CD4-positive, alpha-beta T cell treated with Interleukin-4 for 4 hours (primary cell): ENCODE measurements around the gene MTCL1.

ENCODE experiments used
- DNase-seq: peaks from one replicate; pipeline ENCODE4 v3.0.0-alpha.2; 2020

The MTCL1 gene

DNA sequence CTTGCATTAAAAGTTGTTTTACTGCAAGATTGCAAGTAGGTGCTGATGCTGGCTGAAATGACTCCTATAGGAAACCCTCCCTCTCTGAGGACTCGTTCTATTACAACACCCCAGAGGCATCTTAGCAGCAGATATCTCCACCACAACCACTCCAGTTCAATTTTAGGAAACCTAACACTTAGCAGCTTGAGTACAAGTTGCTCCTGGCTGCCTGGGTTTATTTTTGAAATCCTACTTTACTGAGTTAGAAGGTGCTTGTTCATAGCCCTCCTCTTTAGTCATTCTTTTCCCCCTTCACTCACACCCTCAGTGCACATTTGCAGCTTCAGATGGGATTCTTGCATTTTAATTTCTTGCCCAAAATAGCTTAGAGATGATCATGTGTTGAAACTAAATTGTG, 111.5 kb downstream of the MTCL1 start:
- no peak for DNase-seq

DNA sequence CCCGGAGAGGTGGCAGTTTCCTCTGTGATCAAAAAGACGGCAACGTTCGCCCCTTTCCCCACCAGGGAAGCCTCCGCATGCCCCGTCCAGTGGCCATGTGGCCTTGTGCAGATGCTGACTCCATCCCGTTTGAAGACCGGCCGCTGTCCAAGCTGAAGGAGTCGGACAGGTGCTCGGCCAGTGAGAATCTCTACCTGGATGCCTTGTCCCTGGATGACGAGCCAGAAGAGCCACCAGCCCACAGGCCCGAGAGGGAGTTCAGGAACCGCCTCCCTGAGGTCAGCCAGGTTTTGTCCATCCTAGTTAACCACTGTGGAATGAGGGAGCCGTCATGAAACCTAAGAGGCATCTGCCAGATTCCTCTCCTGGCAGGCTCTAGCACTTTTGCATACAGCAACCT, 113.6 kb downstream of the MTCL1 start:
- no peak for DNase-seq

DNA sequence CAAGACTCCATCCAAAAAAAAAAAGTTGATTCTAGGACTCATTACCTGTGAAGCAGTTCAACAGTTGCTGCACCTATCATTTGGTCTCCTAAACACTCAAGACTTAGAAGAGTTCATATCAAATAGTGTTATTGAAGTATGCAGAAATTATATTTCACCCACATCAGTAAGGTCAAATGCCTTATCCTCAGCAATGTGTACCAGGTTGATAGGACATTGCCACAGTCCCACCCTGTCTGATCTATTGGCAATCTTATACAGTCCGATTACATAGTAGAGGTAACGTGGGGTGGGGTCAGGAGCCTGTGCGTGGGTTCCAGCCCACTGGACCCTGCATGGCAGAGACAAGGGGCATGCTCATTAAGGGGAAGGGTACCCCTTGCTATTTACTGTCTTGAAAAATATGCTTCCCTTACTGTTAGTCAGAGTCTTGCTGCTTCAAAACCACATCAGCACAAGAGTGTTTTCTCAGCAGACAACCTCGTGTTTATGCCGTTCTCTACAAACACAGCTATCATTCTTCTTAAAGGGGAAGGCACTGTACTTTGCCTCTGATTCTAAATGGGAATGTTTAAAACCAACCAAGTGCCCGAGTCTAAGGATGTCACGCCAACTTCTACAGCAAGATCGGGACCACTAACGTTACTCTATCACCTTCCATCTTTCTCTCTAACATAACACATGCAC, 115.2 kb downstream of the MTCL1 start:
- DNase-seq, result no peak

DNA sequence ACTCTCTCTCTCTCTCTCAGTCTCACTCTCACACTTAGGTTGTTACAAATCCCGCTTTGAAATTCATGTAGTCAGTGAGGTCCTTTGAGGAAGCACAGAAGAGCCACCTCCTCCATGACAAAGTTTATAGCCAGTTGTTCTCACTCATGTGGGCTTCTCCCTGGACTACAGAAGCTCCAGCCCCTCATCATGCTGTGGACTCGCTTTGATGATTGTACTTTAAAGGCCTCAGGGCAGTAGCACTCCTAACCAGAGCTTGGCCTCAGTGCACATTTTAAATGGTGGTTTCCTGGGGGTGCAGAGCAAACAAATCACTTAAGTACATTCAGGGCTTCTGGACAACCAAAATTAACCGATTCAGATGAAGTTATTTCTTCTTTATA, 115.7 kb downstream of the MTCL1 start:
- DNase-seq, result no peak

DNA sequence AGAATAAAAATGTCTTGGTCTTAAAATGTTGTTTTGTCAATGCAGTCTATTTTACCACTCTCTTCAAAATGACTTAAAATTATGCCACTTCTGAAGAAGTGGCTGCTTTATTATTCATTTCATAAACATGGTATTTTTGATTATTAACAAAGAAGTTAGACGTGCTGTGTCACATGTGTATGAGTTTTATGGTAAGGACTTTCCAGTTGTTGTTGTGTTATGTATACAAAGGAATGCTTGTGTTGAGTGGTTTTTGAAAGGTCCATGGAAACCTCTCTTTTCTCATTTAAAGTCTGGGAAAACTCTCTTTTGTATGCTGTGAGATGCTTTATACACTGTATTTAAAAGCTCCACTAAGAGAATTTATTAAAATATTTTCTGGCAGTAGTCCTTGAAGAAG, 116.2 kb downstream of the MTCL1 start:
- DNase-seq, result no peak

DNA sequence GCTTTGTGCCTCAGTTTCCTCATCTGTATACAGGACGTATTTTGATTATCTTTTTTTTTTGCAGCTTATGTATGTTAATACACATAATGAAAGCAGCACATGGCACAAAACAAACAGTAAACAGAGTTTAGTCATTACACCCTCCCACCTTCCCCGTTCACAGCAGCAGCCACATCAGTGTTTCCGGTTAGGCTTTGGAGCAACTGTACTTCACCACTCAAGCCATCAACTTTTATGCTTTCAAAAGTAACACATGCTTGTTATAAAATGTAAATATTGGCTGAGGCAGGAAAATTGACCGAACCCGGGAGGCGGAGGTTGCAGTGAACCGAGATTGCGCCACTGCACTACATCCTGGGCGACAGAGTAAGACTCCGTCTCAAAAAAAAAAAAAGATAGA, 117.3 kb downstream of the MTCL1 start:
- no peak for DNase-seq

DNA sequence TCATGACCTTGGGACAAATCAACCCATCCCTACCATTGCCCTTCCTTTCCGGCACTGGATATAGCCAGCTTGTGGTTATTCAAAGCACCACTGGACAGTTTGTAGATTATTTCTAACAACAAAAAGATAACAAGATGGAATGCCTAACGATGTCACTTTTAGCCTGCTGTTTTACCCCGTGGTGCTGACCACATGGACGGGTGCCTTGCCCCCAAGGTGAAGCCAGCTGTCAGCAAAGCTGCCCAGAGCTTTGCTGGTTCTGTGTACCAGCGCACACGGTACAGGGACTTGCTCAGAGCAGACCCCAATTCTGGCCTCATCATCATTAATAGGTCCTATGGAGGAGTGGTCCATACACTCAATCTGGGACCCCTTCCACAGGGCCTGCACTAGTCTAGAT, 118.2 kb downstream of the MTCL1 start:
- no peak for DNase-seq

DNA sequence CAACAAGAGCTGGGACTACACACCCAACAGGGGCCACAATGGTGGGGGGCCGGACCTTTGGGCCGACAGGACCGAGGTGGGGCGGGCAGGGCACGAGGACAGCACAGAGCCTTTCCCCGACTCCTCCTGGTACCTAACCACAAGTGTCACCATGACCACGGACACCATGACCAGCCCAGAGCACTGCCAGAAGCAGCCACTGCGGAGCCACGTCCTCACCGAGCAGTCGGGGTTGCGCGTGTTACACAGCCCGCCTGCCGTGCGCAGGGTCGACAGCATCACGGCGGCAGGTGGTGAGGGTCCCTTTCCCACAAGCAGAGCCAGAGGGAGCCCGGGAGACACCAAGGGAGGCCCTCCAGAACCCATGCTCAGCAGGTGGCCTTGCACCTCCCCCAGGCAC, 119.5 kb downstream of the MTCL1 start:
- no peak for DNase-seq

DNA sequence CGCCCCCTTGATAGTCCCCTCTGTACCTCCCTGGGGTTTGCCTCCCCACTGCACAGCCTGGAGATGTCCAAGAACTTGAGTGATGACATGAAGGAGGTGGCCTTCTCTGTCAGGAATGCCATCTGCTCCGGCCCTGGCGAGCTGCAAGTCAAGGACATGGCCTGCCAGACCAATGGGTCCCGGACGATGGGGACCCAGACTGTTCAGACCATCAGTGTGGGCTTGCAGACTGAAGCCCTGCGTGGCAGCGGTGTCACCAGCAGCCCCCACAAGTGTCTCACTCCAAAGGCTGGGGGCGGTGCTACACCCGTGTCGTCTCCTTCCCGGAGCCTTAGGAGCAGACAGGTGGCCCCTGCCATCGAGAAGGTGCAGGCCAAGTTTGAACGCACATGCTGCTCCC, 119.9 kb downstream of the MTCL1 start:
- no peak for DNase-seq

DNA sequence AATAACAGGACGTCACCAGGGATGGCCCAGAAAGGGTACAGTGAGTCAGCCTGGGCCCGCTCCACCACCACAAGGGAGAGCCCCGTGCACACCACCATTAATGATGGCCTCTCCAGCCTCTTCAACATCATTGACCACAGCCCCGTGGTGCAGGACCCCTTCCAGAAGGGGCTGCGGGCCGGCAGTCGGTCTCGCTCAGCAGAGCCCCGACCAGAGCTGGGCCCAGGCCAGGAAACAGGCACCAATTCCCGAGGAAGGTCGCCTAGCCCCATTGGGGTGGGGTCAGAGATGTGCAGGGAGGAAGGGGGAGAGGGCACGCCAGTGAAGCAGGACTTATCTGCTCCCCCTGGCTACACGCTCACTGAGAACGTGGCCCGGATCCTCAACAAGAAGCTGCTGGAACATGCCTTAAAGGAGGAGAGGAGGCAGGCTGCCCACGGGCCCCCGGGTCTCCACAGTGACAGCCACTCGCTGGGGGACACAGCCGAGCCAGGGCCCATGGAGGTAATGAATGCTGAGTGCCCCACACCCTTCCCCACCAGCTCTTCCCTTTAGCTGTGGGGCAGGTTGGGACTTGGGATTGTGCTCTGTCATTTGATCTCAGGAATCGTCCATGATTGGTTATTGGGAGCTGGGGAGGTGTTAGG, 120.5 kb downstream of the MTCL1 start:
- no peak for DNase-seq

DNA sequence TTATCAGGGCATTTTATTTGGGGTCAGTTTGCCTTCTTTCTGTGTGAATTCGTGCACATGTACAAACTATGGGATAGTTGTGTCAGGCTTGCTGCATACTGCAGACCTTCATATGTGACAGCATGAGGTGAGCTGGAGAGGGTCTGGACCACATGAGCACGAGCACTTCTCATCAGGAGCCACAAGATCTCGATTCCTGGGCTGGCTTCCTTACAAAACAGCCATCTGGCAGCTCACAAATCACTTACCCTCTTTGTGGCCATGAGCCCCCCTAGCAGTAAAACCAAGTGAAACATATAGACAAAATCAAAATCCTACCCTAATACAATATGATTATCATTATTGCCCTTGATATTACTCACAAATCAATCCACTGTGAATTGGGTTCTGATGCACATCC, 121.2 kb downstream of the MTCL1 start:
- DNase-seq, result no peak

DNA sequence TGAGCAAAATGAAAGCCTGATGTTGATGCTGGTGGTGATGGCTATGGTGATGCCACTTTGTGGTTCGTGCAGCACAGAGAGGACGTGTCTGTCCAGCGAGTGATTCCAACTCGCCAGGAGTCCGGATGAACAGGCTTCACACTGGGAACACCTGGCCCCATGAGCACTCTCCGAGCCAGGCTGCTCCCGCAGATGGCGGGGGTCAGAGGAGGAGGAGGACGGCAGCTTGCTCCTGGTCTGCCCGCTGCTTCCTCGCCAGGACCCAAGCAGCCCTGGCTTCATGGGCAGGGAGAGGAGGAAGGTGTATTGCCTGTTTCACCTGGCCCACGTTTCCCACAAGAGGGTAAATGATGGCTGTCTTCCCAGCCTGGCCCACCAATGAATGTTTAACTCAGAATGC, 121.6 kb downstream of the MTCL1 start:
- DNase-seq, result no peak

DNA sequence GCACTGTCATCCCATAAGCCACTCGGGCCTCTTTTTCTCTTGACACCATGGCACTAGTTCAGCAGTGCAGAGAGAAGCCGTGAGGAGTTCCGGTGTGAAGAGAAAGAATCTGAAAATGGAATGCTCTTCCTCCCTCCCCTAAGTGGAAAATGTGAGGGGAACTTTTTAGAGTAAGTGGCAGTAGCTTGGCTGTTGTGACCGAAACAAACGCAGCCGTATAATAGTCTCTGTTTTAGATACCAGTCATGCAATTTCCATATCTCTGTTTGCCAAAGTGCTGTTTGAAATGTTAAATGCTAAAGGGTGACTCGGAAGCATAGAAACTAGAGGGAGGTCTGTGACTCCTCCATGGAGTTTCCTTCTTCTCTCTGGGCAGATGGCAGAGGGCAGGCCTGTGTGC, 122.9 kb downstream of the MTCL1 start:
- DNase-seq, result no peak

DNA sequence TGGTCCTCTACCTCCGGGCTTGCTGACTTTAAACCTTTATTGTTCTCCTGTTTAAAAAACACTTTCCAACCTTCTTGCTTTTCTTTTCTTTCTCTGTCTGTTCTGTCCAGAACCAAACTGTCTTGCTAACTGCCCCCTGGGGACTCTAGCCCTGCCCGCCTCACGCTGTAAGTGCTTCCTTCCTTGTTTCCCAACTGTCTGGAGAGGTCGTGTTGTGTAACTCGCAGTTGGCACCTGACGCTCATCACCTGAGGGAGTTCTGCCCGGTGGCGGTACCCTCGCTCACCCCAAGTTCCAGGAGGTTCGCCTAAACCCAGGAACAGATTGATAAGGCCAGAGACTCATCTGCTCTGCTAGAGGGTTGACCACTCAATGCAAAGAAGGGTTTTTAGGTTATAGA, 123.4 kb downstream of the MTCL1 start:
- DNase-seq, result no peak

DNA sequence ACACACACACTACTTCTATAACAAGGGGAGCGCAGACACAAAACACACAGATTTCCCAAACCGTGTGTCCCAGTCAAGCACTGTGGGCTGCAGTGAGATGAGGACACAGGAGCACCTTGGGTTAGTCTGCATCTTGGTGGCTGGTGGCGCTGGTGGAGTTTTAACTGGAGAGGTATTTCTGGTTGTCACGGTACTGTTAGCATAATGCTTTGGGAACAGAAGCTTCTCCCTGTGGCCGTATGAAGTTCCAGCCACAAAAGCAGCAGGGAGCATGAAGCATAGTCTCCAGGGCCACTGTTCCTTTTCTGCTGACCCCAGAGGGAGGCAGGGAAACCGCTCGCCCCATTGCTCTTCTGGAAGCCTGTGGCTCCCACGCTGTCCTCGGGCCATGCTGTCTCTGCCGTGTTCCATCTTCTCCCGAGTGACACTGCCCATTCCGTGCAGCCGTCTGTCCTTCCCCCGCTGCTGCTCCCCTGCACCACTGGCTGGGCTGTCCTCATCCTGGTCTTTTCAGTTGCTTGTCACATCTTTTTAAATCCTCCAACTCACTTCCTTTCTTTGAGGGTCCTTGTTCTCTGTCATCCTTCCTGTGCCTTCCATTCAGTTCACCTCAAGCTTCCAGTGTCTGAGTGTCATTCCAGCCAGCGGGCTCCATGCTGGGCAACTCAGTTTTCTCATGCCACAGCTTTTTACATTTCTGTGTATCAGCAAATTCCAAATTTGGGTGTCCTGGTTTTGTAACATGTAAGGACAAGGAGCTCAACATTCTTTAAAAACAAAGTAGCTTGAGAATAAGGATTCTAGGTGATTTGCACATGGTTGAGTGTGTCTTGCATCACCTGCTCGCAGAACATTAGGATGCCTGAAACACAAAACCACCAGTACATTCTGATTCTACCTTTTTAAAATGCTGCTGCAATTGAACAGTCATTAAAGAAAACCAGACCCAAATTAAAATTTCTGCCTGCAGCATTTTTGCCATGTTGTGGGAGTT, 125.0 kb downstream of the MTCL1 start:
- DNase-seq, result no peak

DNA sequence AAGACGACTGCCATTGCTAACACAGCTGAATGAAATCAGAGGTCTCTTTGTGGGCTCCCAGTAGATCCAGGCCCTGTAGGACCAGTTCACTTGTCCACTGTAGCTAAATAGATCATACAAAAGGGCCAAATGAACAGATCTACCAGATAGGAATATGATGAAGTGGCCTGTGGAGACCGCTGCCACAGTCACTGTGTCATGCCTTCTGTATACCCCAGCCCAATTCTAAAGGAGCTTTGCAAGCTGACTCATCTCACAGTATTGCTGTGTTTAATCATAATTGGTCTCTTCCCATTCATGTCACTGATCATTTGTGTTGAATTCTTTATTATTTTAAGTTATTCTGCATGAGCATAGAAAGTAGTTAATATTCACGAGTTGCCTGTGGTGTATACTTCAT, 125.8 kb downstream of the MTCL1 start:
- no peak for DNase-seq

DNA sequence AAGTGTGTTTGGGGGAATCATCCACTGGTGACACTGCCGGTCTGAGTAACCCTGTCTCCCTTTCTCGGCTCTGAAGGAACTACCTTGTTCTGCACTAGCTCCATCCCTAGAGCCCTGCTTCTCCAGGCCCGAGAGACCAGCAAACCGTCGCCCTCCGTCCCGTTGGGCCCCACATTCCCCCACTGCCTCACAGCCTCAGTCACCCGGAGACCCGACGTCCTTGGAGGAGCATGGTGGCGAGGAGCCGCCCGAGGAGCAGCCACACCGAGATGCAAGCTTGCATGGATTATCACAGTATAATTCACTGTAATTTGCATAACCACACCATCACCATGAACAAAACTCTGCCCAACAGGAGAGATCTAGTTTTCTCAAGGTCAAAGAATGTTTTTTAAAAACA, 126.2 kb downstream of the MTCL1 start:
- DNase-seq, result no peak

DNA sequence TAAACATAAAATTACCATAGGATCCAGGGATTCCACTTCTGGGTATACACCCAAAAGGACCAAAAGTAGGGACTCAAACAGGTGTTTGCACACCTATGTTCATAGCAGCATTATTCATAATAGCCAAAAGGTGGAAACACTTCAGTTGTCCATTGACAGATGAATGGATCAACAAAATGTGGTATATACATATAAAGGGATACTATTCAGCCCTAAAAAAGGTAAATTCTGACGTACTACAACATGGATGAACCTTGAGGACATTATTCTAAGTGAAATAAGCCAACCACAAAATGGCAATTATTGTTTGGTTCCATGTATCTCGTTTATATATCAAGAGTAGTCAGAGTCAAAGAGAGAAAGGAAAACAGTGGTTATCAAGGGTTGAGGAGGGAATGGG, 128.1 kb downstream of the MTCL1 start:
- DNase-seq, result no peak

DNA sequence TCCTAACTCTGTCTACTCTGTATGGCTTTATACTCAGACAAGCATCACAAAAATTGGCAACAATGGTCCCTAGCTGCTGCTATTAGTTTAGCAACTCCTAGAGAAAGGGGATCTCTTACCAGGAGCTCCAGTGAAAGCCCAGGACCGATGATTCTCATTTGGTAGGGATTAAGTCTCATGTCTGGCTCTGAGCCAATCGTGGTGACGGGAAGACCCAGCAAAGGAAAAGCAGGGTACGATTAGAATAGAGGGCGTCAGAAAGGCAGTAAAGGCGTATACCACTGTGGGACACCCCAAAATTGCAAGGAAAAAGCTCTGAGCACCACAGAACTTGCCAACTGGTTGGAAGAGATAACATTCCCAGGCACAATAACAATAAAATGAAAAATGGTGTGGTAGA, 129.5 kb downstream of the MTCL1 start:
- no peak for DNase-seq

DNA sequence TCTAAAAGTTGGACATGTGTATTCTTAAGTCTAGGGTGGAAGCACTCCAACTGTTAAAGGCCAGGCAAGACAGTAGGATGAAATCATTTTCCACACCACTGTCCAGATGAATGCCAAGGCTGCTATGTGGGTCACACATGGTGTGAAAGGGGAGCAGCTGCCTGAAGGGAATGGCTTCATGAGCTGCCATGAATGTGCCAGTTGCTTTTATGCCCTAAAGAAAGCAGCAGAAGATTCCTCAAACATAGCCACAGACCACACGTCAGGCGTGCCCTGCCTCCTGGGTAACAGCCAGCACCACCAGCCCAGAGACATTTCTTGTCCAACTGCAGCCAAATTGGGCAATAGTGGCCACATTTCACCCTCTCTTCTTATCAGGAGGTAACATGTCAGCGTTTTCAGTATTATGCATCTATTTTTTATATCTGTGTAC, 130.2 kb downstream of the MTCL1 start:
- no peak for DNase-seq

DNA sequence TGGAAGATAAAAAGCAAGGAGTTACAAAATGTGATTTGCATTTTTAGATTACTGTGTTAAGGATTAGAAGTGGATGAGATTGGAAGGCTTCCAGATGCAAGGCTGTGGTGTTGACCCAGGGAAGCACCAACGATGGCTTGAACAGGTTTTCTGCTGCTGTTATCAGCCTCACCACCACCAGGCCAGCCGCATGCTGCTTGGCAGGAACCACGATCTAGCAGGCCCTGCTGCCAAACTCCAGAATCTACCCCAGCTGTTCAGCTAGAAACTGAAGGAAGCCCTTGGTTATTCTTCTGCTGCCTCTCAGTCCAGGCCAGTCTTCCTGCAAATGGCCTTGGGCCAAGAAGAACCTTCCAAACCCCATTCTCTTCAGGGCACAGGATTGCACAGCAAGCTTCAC, 133.9 kb downstream of the MTCL1 start:
- DNase-seq, result no peak

DNA sequence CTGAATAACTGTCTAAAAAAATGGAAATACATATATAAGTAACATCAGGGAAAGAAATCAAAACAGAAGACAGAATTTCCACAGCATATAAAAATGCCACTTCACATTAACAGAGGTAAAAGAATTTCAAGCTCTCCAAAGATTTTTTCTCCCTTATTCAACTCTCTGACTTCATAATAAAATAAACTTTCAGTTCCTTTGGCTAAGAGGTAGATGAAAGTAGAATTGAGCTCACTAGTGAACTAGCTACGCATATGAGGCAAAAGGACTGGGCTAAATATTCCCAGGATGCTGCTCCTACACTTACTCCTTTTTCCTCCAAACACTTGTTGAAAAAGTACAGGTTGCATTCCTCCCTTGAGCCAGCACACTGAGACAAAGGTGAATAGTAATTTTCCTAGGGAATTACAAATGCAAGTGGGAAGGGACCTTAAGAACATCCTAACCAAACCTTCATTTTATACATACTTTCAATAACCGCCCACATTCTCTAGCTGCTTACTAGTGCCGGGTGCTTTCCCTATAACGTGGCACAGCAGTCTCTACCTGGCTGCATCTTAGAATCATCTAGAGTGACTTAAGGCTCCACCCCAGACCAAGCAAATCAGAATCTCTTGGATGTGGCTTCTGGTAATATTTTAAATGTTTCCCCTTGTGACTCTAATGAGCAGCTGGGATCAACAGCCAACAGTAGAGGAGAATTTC, 136.6 kb downstream of the MTCL1 start:
- DNase-seq, result no peak

DNA sequence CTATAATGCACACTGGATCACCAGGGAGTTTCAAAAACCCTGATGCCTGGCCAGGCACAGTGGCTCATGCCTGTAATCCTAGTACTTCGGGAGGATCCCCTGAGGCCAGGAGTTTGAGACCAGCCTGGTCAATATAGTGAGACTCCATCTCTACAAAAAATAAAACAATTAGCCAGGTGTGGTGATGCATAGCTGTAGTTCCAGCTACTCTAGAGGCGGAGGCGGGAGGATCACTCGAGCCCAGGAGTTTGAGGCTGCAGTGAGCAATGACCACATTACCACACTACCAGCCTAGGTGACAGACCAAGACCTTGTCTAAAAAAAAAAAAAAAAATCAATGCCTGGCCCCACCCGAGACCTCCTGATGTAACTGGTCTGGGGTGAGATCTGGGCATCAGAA, 137.2 kb downstream of the MTCL1 start:
- no peak for DNase-seq
